ENCODE data around the gene ADAMTS16.

Gene ADAMTS16

DNA sequence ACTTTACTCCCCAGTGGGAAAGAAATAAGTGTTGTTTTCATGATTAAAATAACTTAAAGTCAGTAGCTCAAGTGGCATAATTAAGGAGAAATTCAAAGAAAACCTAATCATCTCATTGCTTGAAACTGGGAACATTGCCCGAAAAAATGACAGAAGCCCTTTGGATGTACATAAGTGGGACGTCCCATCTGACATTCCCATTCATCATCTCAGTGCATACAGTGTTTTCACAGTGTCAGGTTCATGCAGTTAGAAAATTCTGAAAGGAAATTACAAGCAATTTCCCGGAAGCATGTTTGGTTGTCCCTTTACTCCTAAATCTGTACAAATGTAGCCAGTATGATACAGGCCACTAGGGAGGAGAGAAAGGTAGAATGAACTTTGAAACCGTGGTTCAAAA is 95.6 kb downstream of the ADAMTS16 start:
- no peak for DNase-seq

DNA sequence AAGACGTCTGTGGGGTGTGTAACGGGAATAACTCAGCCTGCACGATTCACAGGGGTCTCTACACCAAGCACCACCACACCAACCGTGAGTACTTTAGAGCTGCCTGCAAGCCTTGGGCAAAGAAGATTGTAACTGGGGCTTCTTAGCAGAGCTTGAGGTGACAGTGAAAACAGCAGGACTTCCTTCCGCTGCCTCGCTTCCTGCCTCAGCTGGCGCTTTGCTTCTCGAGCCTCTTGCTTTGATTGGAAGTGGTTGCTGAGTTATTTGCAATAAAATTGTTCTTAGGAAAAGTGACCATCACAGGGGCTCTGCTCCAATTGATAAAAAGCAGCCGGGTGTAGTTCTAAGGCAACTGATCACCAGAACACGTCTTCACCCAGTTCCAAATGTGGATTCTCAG is 99.1 kb downstream of the ADAMTS16 start:
- no peak for DNase-seq

DNA sequence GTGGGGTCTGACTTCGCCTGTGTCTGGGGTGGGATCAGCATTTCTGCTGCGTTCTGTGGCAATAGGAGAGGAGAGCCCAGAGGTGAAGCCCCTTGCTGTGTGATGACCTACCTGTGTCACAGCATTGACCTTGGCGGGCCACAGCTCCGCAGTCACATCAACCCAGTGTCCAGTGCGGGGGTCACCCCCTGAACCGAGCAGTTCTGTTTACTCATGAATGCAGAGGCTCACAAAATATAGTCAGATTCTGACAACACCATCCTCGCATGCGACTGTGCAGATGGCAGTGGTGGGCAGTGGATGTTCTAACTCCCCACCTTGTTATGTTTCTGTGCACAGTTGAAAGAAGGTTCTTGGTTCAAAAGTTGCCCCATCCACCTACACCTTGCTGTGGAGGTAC is 100.1 kb downstream of the ADAMTS16 start:
- DNase-seq = no peak

DNA sequence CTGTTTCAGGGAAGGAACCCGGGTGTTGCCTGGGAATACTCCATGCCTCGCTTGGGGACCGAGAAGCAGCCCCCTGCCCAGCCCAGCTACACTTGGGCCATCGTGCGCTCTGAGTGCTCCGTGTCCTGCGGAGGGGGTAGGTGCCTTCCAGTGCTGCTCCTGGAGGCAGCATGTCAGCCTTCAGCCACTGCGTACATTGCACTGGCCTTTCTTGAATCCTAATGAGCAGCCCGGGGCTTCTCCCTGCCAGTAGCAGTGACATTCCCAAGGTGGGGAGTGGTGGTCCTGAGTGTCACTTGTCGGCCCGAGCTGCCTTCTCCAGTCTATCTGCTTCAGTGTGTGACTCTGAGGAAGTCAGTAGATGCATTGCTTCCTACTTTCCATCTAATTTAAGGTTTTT is 101.9 kb downstream of the ADAMTS16 start:
- no peak for DNase-seq

DNA sequence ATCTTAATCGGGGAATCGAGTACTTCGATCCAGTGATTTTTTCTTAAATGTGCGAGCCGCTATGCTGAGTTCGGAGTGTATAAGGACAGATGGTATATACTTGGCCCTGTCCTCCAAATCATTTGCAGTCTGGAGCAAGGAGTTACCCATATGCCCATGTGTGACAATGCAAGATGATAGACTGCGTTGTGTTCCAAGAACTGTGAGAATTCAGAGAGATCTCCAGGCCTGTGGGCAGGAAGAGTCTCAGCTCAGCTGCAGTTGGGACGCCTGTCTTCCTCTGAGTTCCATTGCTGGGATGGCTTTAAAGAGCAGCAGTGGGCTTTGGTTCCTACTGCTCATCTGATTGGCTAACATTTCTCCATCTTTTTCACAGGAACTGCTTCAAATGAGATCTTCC is 106.6 kb downstream of the ADAMTS16 start:
- no peak for DNase-seq

DNA sequence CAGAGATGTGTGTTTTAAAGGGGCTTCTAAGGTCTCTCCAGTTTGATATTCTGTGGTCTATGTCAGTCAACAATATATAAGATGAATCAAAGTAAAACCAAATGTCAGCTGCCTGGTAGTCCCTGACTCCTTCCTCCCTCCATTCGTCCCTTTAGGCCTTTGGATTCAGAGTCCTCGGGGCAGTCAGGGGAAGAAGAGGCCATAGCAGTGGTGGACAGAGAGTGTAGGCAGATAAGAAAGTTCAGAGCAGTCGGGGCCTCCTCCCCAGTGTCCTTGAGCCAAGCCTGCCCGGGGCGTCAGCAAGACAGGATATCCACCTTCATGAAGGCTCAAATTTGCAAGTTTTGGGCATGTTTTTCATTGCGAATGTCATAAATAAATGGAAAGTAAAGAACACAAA is 110.6 kb downstream of the ADAMTS16 start:
- no peak for DNase-seq

DNA sequence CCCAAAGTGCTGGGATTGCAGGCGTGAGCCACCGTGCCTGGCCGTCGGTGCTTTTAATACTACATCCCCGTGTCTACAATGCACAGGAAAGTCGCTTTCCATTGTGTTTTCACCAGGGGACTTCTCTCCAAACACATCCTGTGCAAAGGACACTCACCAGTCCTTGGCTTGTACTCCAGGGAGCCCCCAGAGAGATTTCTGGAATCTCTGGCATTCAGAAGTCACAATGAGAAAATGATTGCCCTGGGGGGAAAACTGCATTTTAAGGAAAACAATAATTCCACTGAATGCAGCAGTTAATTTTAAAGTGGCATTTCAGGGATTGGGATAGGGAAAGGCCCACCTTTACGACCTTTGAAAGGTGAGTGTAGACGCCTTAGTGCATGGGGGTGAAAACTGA is 112.0 kb downstream of the ADAMTS16 start:
- DNase-seq = no peak

DNA sequence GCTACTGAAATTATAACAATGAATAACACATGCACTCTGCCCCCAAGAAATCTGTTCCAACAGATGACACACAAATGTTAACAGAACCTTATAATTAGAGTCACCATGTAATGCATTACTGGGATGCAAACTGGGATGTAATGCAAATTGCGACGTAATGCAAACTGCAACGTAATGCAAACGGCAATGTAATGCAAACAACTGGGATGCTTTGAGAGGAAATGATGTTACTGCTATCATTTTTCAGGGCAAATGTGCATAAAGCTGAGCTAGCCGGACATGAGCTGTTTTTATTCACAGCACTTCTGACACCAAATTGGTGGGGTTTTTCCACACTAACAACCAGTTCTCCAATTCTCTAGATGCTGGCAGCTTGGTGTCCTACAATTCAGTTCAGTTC is 117.2 kb downstream of the ADAMTS16 start:
- DNase-seq = no peak

DNA sequence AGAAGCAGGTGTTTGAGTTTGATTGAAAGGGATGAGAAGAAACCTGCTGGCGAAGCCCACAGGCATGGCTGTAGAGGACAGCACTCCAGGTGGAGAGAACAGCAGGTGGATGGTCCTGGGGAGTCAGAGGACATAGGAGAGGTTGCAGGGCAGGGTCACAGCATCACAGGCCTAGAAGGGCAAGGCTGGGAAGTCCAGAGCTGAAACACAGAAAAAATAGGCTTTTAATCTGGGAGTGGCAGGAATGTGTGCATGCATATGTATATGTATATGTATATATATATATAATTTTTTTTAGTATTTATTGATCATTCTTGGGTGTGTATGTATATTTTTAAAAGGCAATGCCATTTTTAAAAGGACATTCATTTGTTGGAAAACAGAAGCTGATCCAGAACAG is 118.4 kb downstream of the ADAMTS16 start:
- no peak for DNase-seq

DNA sequence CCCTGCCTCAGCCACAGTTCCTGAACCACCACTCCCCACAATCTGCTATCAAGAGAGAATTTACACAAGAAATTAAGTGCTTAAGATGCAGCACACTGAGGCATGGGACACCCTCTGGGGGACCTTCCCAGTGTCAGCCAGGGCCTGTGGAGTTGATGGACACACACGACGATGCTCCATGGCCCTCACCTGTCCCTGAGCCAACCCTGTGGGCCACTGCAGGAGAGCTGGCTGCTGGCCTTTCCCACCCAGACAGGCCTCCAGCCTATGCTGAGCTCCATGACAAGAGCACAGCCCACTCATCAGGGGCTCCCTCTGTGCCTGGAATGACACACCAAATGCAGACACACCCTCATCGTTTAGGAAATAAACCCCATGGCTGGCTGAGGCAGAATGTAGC is 124.6 kb downstream of the ADAMTS16 start:
- no peak for DNase-seq

DNA sequence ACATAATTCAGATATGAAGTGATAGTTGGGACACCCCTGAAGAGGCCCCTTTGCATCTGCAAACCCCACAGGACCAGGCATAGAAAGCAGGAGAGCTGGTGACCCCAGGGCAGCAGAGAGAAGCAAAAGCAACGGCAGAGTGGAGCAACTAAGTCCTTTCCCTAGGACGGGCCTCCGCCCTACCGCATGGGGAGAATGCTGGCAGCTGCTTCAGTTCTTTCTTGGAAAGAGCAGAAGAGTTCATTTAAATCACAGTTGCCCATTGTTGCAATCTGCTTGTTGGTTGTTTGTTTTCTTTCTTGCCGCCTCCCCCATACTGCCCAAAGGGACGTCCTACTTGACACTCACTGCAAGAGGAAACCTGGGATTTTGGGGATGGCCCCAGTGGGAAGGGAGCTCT is 126.2 kb downstream of the ADAMTS16 start:
- DNase-seq = no peak

DNA sequence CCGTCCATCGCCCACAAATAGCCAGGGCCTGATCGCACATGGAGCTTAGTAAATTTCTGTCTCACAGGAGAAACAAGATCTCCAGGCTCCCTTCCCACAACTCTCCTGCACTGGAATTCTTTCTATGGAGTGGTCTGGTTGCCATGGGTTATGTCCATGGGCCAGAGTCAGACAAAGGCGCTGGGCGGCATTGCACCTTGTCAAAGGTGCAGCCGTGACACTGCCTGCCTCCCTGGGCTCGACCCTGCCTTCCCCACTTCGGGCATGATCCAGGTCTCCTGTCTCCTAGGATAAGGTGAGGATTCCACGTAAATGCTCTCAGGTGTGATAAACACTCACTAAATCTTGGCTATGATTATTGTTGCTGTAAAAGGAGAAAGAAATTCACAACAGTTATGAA is 130.0 kb downstream of the ADAMTS16 start:
- no peak for DNase-seq

DNA sequence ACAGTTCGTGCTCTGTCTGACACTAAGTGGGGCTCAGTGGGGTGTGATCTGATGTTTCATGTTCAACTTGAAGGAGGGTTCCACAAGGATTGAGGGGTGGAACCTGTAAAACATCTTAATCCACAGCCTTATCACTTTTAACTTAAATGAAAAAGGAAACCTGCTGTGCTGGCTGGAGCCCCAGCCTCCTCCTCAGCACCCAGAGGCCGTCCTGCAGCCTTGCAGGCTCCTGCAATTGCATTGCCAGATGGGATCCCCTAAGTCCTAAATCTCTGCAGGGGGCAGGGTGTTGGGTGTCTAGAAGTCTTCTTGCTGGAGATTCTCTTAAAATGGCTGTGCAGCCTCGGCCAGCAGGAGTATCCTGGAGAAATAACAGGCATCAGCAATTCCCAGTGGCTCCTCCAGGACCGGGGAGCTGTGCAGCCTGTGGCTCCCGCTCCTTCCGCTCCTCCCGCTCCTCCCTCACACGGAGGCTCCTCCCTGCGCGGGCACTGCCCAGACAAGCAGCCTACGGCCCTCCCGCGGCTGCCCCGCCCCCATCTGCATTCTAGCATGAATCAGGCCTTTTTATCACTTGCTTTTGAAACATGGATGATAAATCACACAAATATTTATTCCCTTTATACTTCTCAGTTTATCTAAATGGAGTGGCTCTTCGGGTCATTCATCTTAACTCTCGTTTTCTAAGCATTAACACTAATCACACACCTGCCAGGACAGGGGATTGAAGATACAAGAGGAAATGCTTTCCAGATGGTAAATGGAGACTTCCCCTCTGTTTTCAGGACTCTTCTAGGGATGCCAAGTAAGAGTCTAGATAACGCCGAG is 131.0 kb downstream of the ADAMTS16 start:
- DNase-seq = no peak

DNA sequence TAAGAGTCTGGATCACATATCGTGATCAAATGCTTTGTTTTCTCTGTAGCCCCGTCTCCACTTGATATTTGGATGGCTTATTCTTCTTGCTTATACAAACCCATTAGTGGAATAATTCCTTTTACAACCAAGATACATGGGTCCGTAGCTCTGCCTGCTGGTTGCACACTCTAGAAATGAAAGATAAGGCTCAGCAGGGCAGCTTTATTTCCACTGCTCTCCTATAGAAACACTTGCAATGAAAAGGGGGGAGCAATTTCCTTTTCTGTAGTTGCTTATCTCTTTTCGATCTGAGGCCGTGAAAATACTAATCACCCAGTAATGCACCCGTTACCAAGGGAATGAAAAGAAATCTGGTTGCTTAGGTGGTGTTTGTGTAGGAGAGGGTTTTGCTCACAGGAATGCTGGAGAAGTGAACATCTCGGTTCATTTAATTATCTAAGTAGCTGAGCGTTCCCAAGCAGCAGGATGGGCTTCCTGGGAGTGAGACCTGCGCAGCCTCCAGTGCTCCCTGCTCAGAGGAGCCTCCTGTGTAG is 131.7 kb downstream of the ADAMTS16 start:
- DNase-seq = no peak

DNA sequence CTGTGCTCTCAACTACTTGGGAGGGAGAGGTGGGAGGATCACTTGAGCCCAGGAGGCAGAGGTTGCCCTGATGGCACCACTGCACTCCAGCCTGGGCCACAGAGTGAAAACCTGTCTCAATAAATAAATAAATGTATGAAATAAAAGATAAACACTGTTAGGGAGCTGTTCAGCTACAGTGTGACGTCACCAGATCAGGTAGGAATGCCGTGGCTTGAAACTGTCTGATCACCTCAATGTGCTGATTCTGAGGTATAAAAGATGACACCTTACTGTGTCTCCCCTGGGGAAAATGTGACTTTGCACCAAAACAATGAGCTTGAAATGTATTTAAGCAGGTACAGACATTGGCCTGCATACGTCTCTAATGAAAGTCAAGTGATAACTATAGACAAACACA is 133.3 kb downstream of the ADAMTS16 start:
- no peak for DNase-seq

DNA sequence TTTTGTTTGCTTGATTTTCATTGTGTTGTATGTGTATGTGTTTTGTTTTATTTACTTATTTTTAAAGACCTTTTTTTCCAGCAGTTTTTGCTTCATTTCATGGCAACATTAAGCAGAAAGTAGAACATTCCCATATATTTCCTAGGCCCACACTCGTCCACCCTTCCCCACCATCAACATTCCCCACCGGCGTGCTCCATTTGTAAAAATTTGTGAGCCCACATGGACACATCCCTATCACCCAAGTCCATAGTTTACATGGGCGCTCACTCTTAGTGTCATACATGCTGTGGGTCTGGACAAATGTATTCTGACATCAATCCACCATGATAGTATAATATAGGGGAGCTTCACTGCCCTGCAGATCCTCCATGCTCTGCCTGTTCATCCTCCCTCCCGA is 133.8 kb downstream of the ADAMTS16 start:
- DNase-seq = no peak

DNA sequence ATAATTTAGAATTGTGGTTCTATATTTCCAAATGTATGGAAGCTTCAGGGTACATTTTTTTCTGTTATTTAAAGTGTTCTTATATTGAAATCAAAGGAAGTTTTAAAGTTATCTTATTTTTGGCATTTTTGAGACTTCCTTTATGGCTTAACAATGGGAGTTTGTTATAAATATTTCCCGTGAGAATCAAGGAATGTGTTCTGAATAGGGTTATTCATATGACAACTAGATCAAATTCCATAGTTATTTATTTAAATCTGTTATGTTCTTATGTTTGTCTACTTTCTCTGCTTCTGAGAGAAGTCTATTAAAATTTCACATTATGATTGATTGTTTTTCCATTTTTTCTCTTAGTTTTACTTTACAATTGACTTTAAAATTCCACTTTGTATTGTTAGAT is 135.1 kb downstream of the ADAMTS16 start:
- no peak for DNase-seq

DNA sequence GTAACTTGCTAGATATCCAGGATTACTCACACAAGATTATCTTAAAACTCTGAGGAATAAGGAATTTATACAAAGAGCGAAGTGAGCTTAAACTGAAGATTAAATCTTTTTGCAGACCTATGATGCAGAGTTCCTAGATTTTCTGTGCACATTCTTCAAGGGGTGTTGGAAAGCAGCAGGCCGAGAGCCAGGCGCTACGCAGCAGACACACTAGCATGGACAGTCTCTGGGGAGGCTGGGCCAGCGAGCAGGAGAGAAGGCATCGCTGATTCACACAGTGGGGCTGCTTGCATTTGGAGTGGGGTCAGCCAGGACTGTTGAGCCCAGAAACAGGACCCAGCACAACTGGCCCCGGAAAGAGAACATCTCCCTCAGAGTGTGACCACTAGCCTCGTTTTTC is 136.3 kb downstream of the ADAMTS16 start:
- no peak for DNase-seq

DNA sequence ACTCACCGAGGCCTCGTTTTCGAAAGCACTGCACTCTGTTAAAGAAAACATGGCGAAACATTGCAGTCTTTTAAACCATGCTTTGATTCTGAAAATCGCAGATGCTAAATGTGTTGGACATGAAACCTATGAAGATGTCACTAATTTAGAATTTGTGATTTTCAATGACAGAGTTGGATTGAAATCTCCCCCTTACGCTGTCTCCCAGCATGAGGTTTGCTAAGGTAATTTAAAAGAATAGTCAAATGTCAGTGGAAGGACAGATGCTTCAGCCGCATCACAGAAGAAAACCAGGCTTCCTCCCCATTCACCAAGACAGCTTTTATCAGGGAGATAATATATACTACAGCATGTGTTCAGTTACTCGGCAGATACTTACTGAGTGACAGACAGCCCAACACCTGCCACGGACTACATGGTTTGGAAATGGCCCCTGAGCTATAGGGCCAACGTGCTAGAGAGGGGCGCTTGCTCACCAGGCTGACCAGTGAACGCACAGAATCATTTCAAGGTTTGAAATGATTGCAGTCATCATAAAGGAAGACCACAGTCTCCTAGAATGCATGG is 136.9 kb downstream of the ADAMTS16 start:
- no peak for DNase-seq

DNA sequence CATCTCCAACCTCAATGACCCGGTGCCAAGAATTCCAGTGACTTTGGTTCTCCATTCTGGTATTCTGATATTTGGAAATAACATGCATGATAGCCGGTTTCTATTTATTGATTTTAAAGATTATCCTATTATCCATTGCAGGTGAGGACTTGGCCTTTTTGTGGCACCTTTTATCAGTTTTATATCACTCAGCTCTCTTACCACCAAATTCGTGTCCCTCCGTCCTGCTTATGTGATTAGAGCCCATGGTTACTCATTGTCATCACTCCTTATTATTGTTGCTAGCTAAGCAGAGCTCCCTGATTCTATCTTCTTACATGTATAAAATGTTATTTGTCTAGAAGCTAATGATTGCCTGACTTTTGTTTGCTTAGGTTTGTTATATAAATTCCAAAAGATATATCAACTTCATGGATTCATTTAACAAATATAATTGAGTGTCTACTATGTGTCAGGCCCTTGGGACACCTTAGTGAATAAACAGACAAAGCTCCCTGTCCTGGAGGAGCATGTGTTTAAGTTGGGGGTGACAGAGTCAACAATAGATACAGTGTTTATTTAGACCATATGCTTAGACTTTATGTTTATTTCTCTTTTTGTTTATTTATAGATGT is 138.2 kb downstream of the ADAMTS16 start:
- DNase-seq = no peak

DNA sequence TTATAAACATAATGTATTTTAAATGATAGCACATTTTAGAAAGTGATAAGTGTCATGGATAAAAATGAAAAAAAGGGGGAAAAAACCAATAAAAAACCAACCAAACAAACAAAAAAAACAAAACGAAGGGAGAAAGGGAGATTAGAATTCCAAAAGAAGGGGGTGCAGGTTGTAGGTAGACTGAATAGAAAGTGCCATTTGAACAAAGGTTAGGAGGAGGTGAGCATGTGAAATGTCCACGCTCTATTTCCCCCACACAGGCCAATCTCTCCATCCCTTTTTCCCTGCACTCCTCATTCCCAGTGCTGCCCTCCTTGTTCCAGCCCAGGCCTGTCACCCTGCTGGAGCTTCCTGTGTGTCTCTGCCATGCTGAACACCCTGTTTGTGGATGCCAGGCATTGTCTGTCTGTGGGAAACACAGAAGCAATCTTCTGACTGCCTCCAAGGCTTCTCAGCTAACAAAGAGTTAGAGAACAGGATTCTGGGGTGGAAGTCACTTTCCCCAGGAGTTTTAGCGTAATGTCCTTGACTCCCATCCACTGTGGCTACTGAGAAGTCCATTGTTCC is 138.8 kb downstream of the ADAMTS16 start:
- no peak for DNase-seq

DNA sequence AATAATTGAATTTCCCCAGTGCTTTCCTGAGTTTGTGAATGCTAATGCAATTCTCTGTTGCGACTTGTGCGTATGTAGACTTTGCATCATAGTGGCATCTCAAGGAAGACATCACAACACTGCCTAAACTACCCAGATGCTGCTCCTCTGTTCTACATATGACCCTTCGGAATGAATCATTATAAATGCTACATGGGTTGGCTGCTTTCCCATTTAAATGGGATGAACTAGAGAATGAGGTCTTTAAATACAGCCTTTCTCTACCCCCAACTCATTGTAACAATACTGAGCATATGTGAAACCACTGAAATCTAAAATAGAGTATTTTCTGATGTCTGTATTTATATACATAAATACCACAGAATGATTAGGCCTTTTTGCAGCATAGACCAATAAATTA is 145.8 kb downstream of the ADAMTS16 start:
- DNase-seq = no peak

DNA sequence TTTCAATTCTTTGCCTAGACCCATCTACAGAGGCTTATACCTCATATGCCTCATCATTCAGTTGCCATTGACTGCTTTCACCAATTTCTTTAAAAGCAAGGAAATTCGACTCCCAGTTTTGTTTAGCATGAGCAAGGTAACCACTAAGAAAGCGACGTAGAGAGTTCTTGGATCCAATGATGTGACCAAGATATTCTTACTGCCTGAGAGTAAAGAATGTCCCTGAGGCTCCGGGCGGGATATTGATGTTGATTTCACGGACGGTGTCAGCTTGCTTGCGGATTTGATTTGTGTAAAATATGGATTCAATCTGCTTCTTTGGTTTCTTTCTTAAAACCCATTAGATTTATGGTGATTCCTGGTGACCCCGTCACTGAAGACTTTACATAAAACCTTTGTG is 147.3 kb downstream of the ADAMTS16 start:
- no peak for DNase-seq

DNA sequence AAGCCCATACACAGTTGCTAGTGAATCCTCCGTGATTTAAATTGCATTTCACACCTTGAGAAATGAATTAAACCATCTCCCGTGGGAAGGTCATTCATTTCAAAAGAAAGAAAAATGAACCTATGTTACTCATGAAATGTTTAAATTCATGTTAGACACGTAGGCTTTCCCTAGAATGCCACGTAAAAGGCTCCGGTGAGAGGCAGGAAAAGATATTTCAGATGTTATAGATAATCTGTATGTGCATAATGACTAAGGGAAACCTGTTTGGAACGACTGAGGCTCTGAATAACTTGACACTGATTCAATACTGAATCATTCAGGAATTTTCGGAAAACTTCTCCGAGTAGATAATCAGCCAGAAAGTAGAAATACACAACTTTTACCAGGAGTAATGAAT is 148.1 kb downstream of the ADAMTS16 start:
- DNase-seq = no peak

All from inflammatory macrophage (primary cell).